ENCODE measurements around the gene LGALS12.

Gene LGALS12

DNA sequence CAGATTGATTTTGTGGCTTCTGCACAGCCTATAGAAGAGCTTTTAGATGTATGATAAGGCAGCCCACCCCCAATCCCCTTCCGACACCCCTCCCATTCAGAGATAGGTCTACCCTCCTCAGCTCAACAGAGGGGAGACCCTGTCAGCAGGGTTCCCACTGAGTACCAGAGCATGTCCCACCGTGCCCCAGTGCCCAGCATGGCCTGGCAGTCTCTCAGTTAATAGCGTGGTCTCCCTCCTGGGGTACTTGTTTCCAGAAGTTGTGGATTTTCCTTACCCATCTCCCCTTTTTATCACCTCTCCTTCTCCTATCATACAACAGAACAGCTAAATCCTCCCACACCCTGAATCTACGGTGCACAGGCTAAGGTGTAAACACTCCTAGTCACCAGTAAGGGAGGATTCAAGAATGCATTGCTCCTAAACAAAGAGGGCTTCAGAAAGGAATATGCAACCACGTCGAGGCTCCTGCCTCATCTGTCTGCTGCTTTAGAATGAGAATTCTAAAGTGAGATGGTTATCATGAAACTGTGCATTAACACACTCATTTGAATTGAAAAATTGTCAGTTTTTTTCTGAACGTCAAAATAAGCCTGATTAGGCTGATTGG lies 50.6 kb downstream of the LGALS12 start:
- in situ Hi-C loops (cut with HindIII; ENCODE audit: low sequenced_read_pairs) = no loop called here
- H3K4me3 ChIP-seq (ENCODE audit: low read depth, low read length) = no peak overlapping the region
- DNase-seq (ENCODE audit: low read depth, low spot score) = no peak
- TF ChIP-seq, protein P1, sequence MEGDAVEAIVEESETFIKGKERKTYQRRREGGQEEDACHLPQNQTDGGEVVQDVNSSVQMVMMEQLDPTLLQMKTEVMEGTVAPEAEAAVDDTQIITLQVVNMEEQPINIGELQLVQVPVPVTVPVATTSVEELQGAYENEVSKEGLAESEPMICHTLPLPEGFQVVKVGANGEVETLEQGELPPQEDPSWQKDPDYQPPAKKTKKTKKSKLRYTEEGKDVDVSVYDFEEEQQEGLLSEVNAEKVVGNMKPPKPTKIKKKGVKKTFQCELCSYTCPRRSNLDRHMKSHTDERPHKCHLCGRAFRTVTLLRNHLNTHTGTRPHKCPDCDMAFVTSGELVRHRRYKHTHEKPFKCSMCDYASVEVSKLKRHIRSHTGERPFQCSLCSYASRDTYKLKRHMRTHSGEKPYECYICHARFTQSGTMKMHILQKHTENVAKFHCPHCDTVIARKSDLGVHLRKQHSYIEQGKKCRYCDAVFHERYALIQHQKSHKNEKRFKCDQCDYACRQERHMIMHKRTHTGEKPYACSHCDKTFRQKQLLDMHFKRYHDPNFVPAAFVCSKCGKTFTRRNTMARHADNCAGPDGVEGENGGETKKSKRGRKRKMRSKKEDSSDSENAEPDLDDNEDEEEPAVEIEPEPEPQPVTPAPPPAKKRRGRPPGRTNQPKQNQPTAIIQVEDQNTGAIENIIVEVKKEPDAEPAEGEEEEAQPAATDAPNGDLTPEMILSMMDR (IDR thresholded peaks at IDR 0.05; ENCODE audit: low read depth, low read length) = no peak

DNA sequence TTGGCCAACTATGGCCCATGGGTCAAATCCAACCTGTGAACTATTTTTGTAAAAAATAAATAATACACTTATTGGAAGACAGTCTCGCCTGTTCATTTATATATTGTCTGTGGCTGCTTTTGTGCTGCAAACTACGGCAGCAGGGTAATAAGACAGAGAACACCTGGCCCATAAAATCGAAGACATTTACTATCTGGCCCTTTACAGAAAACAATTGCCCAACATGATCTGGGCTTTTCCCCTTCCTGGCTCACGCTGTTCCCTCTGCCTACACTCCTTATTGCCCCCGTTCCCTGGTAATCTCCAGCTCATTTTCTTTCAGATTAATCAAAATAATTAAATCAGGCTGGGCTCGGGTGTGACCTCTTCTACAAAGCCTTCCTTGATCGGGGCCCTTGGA lies 51.7 kb downstream of the LGALS12 start:
- no peak overlapping the region for H3K4me3 ChIP-seq (ENCODE audit: low read depth, low read length)
- in situ Hi-C loops (cut with HindIII; ENCODE audit: low sequenced_read_pairs) = no loop called here
- DNase-seq (ENCODE audit: low read depth, low spot score) = no peak
- TF ChIP-seq, protein P1 (IDR thresholded peaks at IDR 0.05; ENCODE audit: low read depth, low read length) = no peak

GRCh38 chr11:63558459-63559157 lies 52.7 kb downstream of the LGALS12 start:
- no peak overlapping the region for H3K4me3 ChIP-seq (ENCODE audit: low read depth, low read length)
- in situ Hi-C loops (cut with HindIII; ENCODE audit: low sequenced_read_pairs) = no loop called here
- TF ChIP-seq, protein P1 (IDR thresholded peaks at IDR 0.05; ENCODE audit: low read depth, low read length) = no peak
- no peak for DNase-seq (ENCODE audit: low read depth, low spot score)

DNA sequence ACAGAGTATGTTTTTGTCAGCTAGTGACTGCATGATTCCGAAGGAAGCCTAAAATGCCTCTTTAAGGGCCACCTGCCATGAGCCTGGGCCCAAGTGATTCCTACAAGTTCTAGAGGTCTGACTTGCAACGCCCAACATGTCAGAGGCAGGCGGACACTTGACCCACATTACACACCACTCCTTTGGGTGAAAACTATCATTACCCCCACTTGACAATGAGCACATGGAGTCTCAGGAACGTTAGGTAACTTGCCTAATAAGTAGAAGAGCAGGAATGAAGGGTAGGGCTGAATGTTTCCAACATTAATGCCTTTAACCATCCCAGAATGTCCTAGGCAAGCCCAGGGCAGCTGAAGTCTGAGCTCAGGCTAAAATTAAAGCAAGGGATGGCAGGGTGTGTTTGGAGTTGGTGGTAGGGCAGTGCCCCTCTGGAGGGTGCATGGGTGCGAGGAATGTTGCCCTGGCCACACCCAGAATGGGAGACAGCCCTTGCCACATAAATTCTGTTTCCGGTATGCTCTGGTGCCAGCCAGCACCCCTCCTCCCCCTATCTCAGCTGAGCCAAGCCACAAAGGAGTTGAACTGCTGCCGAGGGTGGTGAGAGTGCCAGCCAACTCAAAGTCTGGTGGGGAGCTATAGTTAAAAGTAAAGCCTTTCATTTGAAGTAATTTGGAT lies 54.8 kb downstream of the LGALS12 start:
- TF ChIP-seq, protein P1 (IDR thresholded peaks at IDR 0.05; ENCODE audit: low read depth, low read length) = no peak
- H3K4me3 ChIP-seq (ENCODE audit: low read depth, low read length) = no peak overlapping the region
- no peak for DNase-seq (ENCODE audit: low read depth, low spot score)
- in situ Hi-C loops (cut with HindIII; ENCODE audit: low sequenced_read_pairs) = no loop called here

- in situ Hi-C loops (cut with HindIII; ENCODE audit: low sequenced_read_pairs) = no loop called here
- no peak for DNase-seq (ENCODE audit: low read depth, low spot score)
- no peak within 1 kb of the TSS for H3K4me3 ChIP-seq (ENCODE audit: low read depth, low read length)
- TF ChIP-seq, protein P1 (IDR thresholded peaks at IDR 0.05; ENCODE audit: low read depth, low read length) = no peak
Observed at GRCh38 chr11:63563201-63564055, 57.5 kb downstream of the LGALS12 start, which contains the start of gene PLAAT2. Gene PLAAT2 (minus strand): TSS chr11:63563379. CDS start chr11:63563324, 55 bp downstream.
